SK-N-SH (cell line): ENCODE results near the gene IGF1R. TPM values are rescaled to one million over a fixed set of nuclear protein-coding genes. Genes with fewer than 3 reads are reported as not detected.

Experiments used
- CTCF ChIA-PET: fragments of 300-600, 350-600 bp; formaldehyde crosslinking; extraction: SDS; loops from one replicate; lab custom pipeline; 2021; lab: Yijun Ruan, JAX
- POLR2A ChIA-PET: fragments of 350-600 bp; sonication (Branson Sonifier 250); formaldehyde crosslinking; extraction: SDS; loops from one replicate; lab custom pipeline; 2020; ENCODE audit warnings: antibody characterized with exemption, inconsistent platforms; lab: Yijun Ruan, JAX
- DNase-seq: peaks from one replicate; pipeline ENCODE4 v3.0.0; 2012
- H2AFZ ChIP-seq: fragments of 200-600 bp; sonication (generic); 2 replicates; pipeline ENCODE4 v1.8.1; 2016; ENCODE audit warnings: antibody characterized with exemption, mild to moderate bottlenecking, low read depth
- H3F3A ChIP-seq: fragments of 200-600 bp; sonication (generic); replicated peaks from 2 replicates; pipeline ENCODE3; 2016; ENCODE audit warnings: antibody characterized with exemption, mild to moderate bottlenecking; ENCODE audit not compliant: insufficient read depth
- H3K27ac ChIP-seq, 2 experiments: fragments of 200-500 bp in 1 of 2; fragments of 200-600 bp in 1 of 2; sonication (Bioruptor generic) in 1 of 2; sonication (generic), shearing (Covaris generic) in 1 of 2; 2 replicates each; pipeline versions ENCODE4 v1.5.1 to v1.6.1; 2014 to 2016; ENCODE audit warnings: low read depth in 2 of 2, inconsistent platforms in 1 of 2, low read length in 1 of 2, mild to moderate bottlenecking in 1 of 2, mixed read lengths in 1 of 2
- H3K27me3 ChIP-seq: fragments of 200-600 bp; sonication (generic), shearing (Covaris generic); 2 replicates; pipeline ENCODE4 v1.6.1; 2016; ENCODE audit warnings: mixed run types; ENCODE audit not compliant: insufficient read depth
- H3K36me3 ChIP-seq, 2 experiments: fragments of 200-500 bp in 1 of 2; fragments of 200-600 bp in 1 of 2; sonication (Bioruptor generic) in 1 of 2; sonication (generic) in 1 of 2; replicated peaks in 1 of 2; 2 replicates each; pipeline versions ENCODE3 to v1.5.1; 2014 to 2016; ENCODE audit warnings: low read length in 1 of 2, mild to moderate bottlenecking in 1 of 2; ENCODE audit not compliant: insufficient read depth in 2 of 2, control insufficient read depth in 1 of 2
- H3K4me1 ChIP-seq, 2 experiments: fragments of 200-500 bp in 1 of 2; fragments of 200-600 bp in 1 of 2; sonication (Bioruptor generic) in 1 of 2; sonication (generic), shearing (Covaris generic) in 1 of 2; 2 replicates each; pipeline versions ENCODE4 v1.5.1 to v1.6.1; 2014 to 2016; ENCODE audit warnings: low read depth in 1 of 2, low read length in 1 of 2, mixed run types in 1 of 2; ENCODE audit not compliant: insufficient read depth in 2 of 2, control insufficient read depth in 1 of 2
- H3K4me2 ChIP-seq: fragments of 200-600 bp; sonication (generic), shearing (Covaris generic); 2 replicates; pipeline ENCODE4 v1.6.1; 2017; ENCODE audit warnings: mixed run types
- H3K4me3 ChIP-seq, 2 experiments: fragments of 200-500 bp in 1 of 2; fragments of 200-600 bp in 1 of 2; sonication (Bioruptor generic) in 1 of 2; sonication (generic), shearing (Covaris generic) in 1 of 2; 2 replicates each; pipeline versions ENCODE4 v1.5.1 to v1.8.1; 2014 to 2016; ENCODE audit warnings: low read depth in 2 of 2, inconsistent platforms in 1 of 2, low read length in 1 of 2, mild to moderate bottlenecking in 1 of 2, mixed read lengths in 1 of 2, moderate library complexity in 1 of 2
- H3K79me2 ChIP-seq: fragments of 200-600 bp; sonication (generic); 2 replicates; pipeline ENCODE4 v1.8.1; 2017; ENCODE audit warnings: mild to moderate bottlenecking; ENCODE audit not compliant: insufficient read depth
- H3K9ac ChIP-seq: fragments of 200-600 bp; sonication (generic); 2 replicates; pipeline ENCODE4 v1.6.1; 2017; ENCODE audit warnings: mixed run types
- H3K9me2 ChIP-seq: fragments of 200-600 bp; sonication (generic); 2 replicates; pipeline ENCODE4 v1.6.1; 2017; ENCODE audit warnings: mixed run types
- H3K9me3 ChIP-seq: fragments of 200-600 bp; sonication (generic); 2 replicates; pipeline ENCODE4 v1.6.1; 2017; ENCODE audit warnings: mixed run types, mild to moderate bottlenecking, moderate library complexity
- H4K20me1 ChIP-seq: fragments of 200-600 bp; sonication (generic); 2 replicates; pipeline ENCODE4 v1.6.1; 2017; ENCODE audit warnings: mild to moderate bottlenecking, mixed run types; ENCODE audit not compliant: insufficient read depth
- ELF1 ChIP-seq: IDR thresholded peaks from 2 replicates; pipeline ENCODE4 v1.4.0; 2012
- EZH2phosphoT487 ChIP-seq: fragments of 200-600 bp; sonication (generic); IDR thresholded peaks from 2 replicates; pipeline ENCODE4 v1.6.1; 2017; ENCODE audit warnings: low read depth, mixed run types, mild to moderate bottlenecking, antibody characterized with exemption, moderate library complexity, borderline replicate concordance
- MAX ChIP-seq: IDR thresholded peaks from 2 replicates; pipeline ENCODE4 v1.4.0; 2012; ENCODE audit warnings: low read depth
- MEF2A ChIP-seq: IDR thresholded peaks from 2 replicates; pipeline ENCODE4 v1.4.0; 2012; ENCODE audit warnings: low read depth, borderline replicate concordance
- MXI1 ChIP-seq: IDR thresholded peaks from 2 replicates; pipeline ENCODE4 v1.6.1; 2012; ENCODE audit warnings: mild to moderate bottlenecking, low read depth, low read length, improper control_type of control experiment
- NFIC ChIP-seq: IDR thresholded peaks from 2 replicates; pipeline ENCODE4 v1.4.0; 2012; ENCODE audit warnings: borderline replicate concordance
- NRF1 ChIP-seq: IDR thresholded peaks from 2 replicates; pipeline ENCODE4 v1.6.1; 2012; ENCODE audit warnings: low read depth, mild to moderate bottlenecking, low read length
- RAD21 ChIP-seq: IDR thresholded peaks from 2 replicates; pipeline ENCODE4 v1.6.1; 2012; ENCODE audit warnings: mild to moderate bottlenecking, low read length
- RCOR1 ChIP-seq: fragments of 150-350 bp; IDR thresholded peaks from 2 replicates; pipeline ENCODE4 v1.6.1; 2017; ENCODE audit warnings: antibody characterized with exemption, low read length
- REST ChIP-seq: IDR thresholded peaks from 2 replicates; pipeline ENCODE4 v1.6.1; 2012; ENCODE audit warnings: mild to moderate bottlenecking, low read depth, low read length, moderate library complexity
- SIN3A ChIP-seq: IDR thresholded peaks from 2 replicates; pipeline ENCODE4 v1.6.1; 2012; ENCODE audit warnings: low read depth, mild to moderate bottlenecking, low read length, moderate library complexity, borderline replicate concordance
- TAF1 ChIP-seq: IDR thresholded peaks from 2 replicates; pipeline ENCODE4 v1.6.1; 2012; ENCODE audit warnings: low read depth, mild to moderate bottlenecking, low read length, moderate library complexity, borderline replicate concordance
- USF1 ChIP-seq: IDR thresholded peaks from 2 replicates; pipeline ENCODE4 v1.4.0; 2012; ENCODE audit warnings: low read depth, borderline replicate concordance
- USF2 ChIP-seq: fragments of 150-350 bp; IDR thresholded peaks from 2 replicates; pipeline ENCODE4 v1.6.1; 2017; ENCODE audit warnings: antibody characterized with exemption, low read length, low read depth, borderline replicate concordance
- WGBS: methylation state at CpG from one replicate; pipeline ENCODE4 v1.1.6; 2017; ENCODE audit warnings: low lambda C conversion rate; 5-methylcytosine and 5-hydroxymethylcytosine counted together
- polyA plus RNA-seq, 3 experiments: library from polyadenylated mRNA; depleted of rRNA; stranded (reverse); fragments of >200 nt; gene quantifications; 2 replicates each; pipeline ENCODE4 v1.2.3, GENCODE V29; 2012

Gene IGF1R
- polyA plus RNA-seq, 1 of the 3 experiments (the other 2 are of a cell fraction) = 9.5 TPM

- no peak overlapping the region for H3K4me2 ChIP-seq
- POLR2A ChIA-PET = no interaction called here
- no peak overlapping the region for H3K27ac ChIP-seq
- H3K27me3 ChIP-seq = no peaks in the 10 kb centered on the region
- H2AFZ ChIP-seq = no peak overlapping the region
- H3K4me1 ChIP-seq = peaks cover 10 to 38% of the 10 kb centered on the region in 2 experiments
- H3K9me3 ChIP-seq = no peaks in the 10 kb centered on the region
- no peak overlapping the region for H3K9ac ChIP-seq
- H3K9me2 ChIP-seq = no peaks in the 10 kb centered on the region
- no peak for TF ChIP-seq TAF1
- no peak for TF ChIP-seq RAD21
- no peak for TF ChIP-seq REST
- no peak for TF ChIP-seq MEF2A
- TF ChIP-seq USF2 = no peak
- TF ChIP-seq ELF1 = no peak
- no peak for TF ChIP-seq USF1
- no peak for TF ChIP-seq EZH2phosphoT487
- no peak for TF ChIP-seq NFIC
- no peak for TF ChIP-seq MAX
- TF ChIP-seq NRF1 = no peak
- TF ChIP-seq MXI1 = no peak
- no peak for TF ChIP-seq RCOR1
- no peak for TF ChIP-seq SIN3A
- H4K20me1 ChIP-seq = no peaks in the 10 kb centered on the region
- no peak for DNase-seq
- 78% methylated on average over 6 of the region's 6 CpGs for WGBS
- peaks cover 16% of the 10 kb centered on the region for H3K79me2 ChIP-seq
- CTCF ChIA-PET = interaction anchor here (1.1 to 6.7 kb wide), 5 partner anchors 10 to 374 kb away, joined by 3 to 34 read pairs (median 4); no protein-coding TSS in a partner anchor
- H3K36me3 ChIP-seq = peaks cover 0 to 6% of the 10 kb centered on the region in 2 experiments
- no peak overlapping the region for H3K4me3 ChIP-seq
- peaks cover 39% of the 10 kb centered on the region for H3F3A ChIP-seq
Observed at GRCh38 chr15:98893401-98893800, 245.1 kb downstream of the IGF1R start.
